IPS-20b (cell line): Measurements from ENCODE around the gene PPP2R2B.

ENCODE experiments used
- H3K27ac ChIP-seq: one replicate; pipeline ENCODE4 v1.5.1; 2013; ENCODE audit warnings: low read length
- H3K27me3 ChIP-seq: 2 replicates; pipeline ENCODE4 v1.6.1; 2013; ENCODE audit warnings: mild to moderate bottlenecking, low read length, inconsistent platforms; ENCODE audit not compliant: insufficient read depth
- H3K36me3 ChIP-seq: 2 replicates; pipeline ENCODE4 v1.6.1; 2013; ENCODE audit warnings: low read depth, mild to moderate bottlenecking, inconsistent platforms, low read length, moderate library complexity; ENCODE audit not compliant: insufficient read depth
- H3K4me1 ChIP-seq: 2 replicates; pipeline ENCODE4 v1.6.1; 2013; ENCODE audit warnings: mild to moderate bottlenecking, control low read depth, inconsistent platforms, low read length, moderate library complexity; ENCODE audit not compliant: insufficient read depth
- H3K4me3 ChIP-seq: 2 replicates; pipeline ENCODE4 v1.5.1; 2013; ENCODE audit warnings: mild to moderate bottlenecking, low read length, inconsistent platforms
- H3K9ac ChIP-seq: 2 replicates; pipeline ENCODE4 v1.6.1; 2013; ENCODE audit warnings: low read depth, mild to moderate bottlenecking, inconsistent platforms, low read length, moderate library complexity
- H3K9me3 ChIP-seq: 2 replicates; pipeline ENCODE4 v1.6.1; 2013; ENCODE audit warnings: mild to moderate bottlenecking, low read depth, low read length, inconsistent platforms; ENCODE audit not compliant: insufficient read depth

The PPP2R2B gene

DNA sequence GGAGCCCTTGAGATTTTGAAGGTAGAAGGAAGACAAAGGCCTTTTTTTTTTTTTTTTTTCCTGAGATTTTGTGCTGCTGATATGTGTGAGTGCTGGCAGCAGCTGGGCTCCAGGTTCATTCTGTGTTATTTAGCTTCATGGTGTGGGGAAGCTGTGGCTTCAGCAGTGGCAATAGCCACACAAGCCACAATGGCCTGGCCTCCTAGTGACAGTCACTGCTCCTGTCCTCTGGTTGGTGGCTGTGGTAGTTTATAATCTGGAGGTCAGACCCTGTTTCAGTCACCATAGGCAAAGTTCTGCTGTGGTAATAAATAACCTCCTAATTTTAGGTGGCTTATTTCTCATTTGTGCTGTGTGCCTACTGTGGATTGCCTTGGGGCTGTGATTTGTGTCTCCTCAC lies 334.3 kb downstream of the PPP2R2B start:
- no peak overlapping the region for H3K27ac ChIP-seq
- no peaks in the 10 kb centered on the region for H3K9me3 ChIP-seq
- peaks cover 4% of the 10 kb centered on the region; the same call in 1 of the 2 replicates for H3K4me1 ChIP-seq
- no peak overlapping the region for H3K4me3 ChIP-seq
- H3K9ac ChIP-seq = no peak overlapping the region
- H3K36me3 ChIP-seq = no peaks in the 10 kb centered on the region
- H3K27me3 ChIP-seq = no peaks in the 10 kb centered on the region

DNA sequence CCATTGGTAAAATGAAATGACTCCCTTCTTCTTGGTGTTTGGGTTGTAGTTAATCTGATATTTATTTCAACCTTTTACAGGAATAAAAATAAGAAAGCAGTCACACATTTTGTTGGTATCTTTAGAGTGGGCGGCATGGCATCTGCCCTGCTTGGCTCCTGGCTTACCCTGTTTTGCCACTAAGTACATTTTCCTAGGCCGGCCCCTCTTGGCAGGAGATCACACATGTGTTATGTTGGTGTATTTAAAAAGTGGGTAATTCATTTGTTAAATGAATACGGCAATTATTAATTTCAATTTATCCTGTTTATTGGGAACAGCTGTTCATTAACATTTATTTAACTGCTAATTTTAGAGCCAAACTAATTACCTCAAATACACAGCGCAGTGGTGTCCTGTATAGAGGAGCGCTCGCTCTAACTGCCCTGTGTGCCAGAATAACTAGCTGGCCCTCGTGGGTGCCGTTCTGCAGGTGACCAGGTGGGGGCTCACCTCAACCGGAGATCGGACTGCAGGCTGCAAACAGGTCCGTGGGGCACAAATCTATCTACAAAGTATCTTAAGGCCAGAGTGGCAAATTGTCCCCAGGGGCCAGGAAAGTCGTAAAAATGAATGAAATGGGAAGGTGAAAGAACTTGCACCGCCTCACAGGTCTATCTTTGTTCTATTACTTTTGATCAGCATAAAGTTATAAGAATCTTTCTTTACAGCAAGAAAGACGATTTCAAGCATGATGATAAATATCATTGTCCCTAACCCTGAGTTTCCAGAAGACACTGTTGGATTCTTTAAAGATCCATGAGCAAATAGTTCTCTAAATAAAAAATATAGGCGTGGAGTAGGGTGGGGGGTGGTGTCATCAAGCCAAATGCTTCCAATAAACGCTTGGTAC lies 336.4 kb downstream of the PPP2R2B start:
- H3K27ac ChIP-seq = no peak overlapping the region
- H3K4me1 ChIP-seq = peaks cover 4% of the 10 kb centered on the region; the same call in 1 of the 2 replicates
- H3K36me3 ChIP-seq = no peaks in the 10 kb centered on the region
- no peak overlapping the region for H3K4me3 ChIP-seq
- no peak overlapping the region for H3K9ac ChIP-seq
- H3K27me3 ChIP-seq = no peaks in the 10 kb centered on the region
- H3K9me3 ChIP-seq = no peaks in the 10 kb centered on the region

DNA sequence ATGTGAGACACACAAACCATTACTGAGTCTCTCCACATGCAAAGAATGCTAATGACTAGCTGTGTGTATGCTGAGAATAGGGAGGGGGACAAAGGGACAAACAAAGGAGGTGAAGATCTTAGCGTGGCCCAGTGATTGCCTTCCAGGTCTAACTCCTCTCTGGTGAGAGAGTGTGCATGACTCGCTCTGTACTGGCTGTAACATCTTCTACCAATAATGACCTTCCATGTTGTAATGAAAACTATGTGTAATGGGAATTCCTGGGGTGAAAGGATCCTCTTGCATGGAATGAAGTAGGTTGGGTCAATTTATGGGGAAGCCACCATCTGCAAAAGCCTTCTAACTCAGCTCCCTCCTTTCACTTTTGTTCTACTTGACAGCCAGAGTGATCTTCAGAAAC lies 338.1 kb downstream of the PPP2R2B start:
- Histone ChIP-seq H3K9ac (no peak overlapping the region), H3K27me3 (no peaks in the 10 kb centered on the region), H3K9me3 (no peaks in the 10 kb centered on the region), H3K4me1 (peaks cover 4% of the 10 kb centered on the region; the same call in 1 of the 2 replicates), H3K4me3 (no peak overlapping the region), H3K27ac (no peak overlapping the region), H3K36me3 (no peaks in the 10 kb centered on the region)

DNA sequence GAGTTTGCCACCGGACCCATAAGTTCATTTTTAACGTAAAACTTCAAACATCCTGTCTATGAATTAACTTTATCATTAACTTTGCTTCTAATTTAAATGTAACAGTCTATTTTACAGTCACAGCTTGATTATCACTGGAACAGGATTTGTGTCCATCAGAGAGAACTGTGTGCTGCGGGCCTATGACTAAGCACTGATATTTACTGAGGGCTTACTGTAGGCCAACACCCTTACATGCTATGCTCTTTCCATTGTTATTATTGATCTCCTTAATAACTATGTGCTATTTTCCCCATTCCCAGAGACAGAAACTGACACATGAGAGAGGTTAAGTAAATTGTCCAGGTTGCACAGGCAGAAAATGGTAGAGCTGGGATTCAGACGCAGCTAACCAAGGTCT lies 338.6 kb downstream of the PPP2R2B start:
- no peaks in the 10 kb centered on the region for H3K9me3 ChIP-seq
- H3K4me3 ChIP-seq = no peak overlapping the region
- peaks cover 4% of the 10 kb centered on the region; the same call in 1 of the 2 replicates for H3K4me1 ChIP-seq
- no peaks in the 10 kb centered on the region for H3K27me3 ChIP-seq
- H3K27ac ChIP-seq = no peak overlapping the region
- no peaks in the 10 kb centered on the region for H3K36me3 ChIP-seq
- no peak overlapping the region for H3K9ac ChIP-seq

DNA sequence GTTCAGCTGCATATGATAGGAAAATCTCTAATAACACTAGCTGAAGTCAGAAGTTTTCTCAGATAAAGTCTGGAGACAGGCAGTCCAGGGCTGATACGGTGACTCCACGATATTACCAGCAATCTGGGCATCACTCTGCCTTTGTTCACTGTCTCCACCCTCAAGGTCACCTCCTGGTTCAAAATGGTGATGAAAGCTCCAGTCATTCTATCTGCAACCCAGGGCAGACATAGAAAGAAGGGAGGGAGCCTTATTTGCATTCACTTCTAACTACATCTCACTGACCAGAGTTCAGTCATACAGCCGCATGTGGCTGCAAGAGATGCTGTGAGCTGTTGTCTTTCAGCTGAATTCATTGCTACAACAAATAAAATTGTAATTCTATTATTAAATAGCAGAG lies 340.1 kb downstream of the PPP2R2B start:
- peaks cover 8% of the 10 kb centered on the region; the same call in 1 of the 2 replicates for H3K4me1 ChIP-seq
- no peak overlapping the region for H3K27ac ChIP-seq
- H3K9ac ChIP-seq = no peak overlapping the region
- H3K27me3 ChIP-seq = no peaks in the 10 kb centered on the region
- no peaks in the 10 kb centered on the region for H3K36me3 ChIP-seq
- no peaks in the 10 kb centered on the region for H3K9me3 ChIP-seq
- no peak overlapping the region for H3K4me3 ChIP-seq

DNA sequence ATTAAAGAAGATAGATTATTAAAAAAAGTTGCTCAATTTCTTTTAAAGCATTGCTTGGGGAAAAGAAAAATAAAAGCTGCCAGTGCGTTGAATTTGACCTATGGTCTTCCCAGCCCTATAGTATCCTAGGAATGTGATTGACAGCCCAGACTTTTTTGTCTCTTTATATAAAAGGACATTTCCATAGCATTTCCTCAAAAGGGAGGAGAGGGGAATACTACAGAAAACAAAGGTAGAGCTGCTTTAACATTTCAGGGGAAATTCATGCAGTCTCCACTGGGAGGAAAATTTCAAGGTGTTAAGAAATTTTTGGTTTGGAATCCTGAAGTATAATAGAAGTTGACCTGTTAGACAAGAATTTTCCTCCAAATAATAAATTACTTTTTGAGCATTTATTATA lies 344.7 kb downstream of the PPP2R2B start:
- H3K9me3 ChIP-seq = no peaks in the 10 kb centered on the region
- peaks cover 4% of the 10 kb centered on the region; the same call in 1 of the 2 replicates for H3K4me1 ChIP-seq
- H3K9ac ChIP-seq = no peak overlapping the region
- no peak overlapping the region for H3K27ac ChIP-seq
- no peaks in the 10 kb centered on the region for H3K36me3 ChIP-seq
- H3K27me3 ChIP-seq = no peaks in the 10 kb centered on the region
- H3K4me3 ChIP-seq = no peak overlapping the region

DNA sequence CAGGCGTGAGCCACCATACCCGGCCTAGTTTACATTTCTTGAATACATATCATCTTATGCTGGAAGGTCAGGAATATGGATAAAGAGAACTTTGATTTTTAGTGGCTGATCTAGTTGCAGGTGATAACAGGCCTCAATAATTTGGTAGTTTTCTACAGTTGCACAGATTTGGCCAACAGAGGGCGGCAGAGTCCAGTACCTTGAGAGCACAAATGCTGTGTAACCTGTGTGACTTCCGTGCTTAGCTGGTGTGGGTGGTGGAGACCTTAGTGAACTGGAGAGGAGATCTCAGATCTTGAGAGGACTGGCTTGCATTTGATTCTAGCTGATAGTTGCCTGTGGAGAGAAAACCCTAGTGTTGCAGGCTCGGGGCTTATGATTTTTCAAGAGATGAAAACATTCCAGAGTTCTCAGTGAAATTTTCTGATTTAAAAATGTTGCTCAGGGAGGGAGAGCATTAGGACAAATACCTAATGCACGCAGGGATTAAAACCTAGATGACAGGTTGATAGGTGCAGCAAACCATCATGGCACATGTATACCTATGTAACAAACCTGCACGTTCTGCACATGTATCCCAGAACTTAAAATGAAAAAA lies 345.2 kb downstream of the PPP2R2B start:
- H3K9ac ChIP-seq = no peak overlapping the region
- no peaks in the 10 kb centered on the region for H3K9me3 ChIP-seq
- no peak overlapping the region for H3K4me3 ChIP-seq
- no peaks in the 10 kb centered on the region for H3K36me3 ChIP-seq
- H3K27me3 ChIP-seq = no peaks in the 10 kb centered on the region
- no peak overlapping the region for H3K27ac ChIP-seq
- H3K4me1 ChIP-seq = peaks cover 4% of the 10 kb centered on the region; the same call in 1 of the 2 replicates
